AG20443 (cell line): ENCODE data around the gene MEF2C.

ENCODE experiments used
- DNase-seq: peaks from one replicate; pipeline ENCODE4 v3.0.0; 2012; ENCODE audit warnings: low spot score, mixed read lengths

Gene MEF2C

DNA sequence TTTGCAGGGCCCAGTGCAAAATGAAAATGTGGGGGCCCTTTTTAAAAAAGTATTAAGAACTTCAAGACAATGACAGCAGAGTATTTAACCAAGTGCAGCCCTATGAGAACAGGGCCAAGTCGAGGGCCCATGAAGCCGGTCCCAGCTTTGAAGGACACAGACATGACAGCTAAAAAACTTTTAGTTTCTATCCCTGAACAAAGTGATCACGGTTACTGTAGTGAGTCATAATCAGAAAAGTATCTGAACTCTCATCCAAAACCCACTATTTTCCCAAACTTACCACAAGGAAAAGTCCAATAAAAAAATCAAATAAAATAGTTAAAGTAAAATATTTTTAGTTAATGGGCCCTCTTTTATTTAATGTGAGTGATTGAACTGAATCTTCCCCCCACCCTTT lies 126.0 kb downstream of the MEF2C start:
- DNase-seq: no peak

DNA sequence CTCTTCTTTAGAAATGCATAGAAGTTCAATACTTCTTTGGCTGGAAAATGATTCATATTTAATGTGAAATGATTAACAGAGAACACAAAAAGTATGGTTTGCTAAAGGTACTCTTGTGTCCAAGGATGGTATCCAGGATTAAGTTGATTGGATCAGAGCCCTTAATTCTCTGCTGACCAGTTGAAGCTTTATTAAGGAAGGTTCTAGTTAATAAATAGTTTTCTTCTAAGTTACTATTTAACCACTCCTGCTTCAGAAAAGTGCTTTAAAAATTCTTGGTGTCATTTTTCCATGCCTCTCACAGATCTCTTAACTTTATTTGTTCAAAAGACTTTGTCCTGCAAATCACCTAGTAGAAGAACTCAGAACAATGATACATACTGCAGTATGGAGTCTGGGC lies 134.3 kb downstream of the MEF2C start:
- no peak for DNase-seq

- no peak for DNase-seq
Observed at GRCh38 chr5:88746438-88746882, 136.5 kb downstream of the MEF2C start.

DNA sequence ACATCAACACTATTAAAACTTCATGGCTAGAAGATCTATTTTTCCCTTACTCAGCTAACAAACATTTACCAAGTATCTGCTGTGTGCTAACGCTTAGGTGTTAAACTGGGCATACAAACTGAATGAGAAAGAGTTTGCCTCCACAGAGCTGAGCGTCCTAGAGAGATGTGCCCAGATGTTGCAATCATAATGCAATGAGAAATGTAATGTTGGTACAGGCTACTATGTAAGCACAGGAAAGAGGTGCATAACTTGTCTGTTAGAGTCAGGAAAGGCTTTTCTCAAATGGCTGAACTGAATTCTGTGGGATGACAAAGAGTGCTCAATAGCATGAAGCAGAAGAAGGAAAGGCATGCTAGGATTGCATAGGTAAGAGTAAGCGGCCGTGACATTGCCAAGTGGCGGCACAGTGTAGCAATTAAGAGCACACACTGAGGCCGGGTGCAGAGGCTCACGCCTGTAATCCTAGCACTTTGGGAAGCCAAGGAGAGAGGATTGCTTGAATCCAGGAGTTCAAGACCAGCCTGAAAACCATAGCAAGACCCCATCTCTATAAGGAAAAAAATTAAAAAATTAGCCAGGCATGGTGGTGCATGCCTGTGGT lies 137.8 kb downstream of the MEF2C start:
- no peak for DNase-seq

- no peak for DNase-seq
Observed at GRCh38 chr5:88743231-88743834, 139.7 kb downstream of the MEF2C start.

- no peak for DNase-seq
Observed at GRCh38 chr5:88741964-88742363, 141.0 kb downstream of the MEF2C start.

DNA sequence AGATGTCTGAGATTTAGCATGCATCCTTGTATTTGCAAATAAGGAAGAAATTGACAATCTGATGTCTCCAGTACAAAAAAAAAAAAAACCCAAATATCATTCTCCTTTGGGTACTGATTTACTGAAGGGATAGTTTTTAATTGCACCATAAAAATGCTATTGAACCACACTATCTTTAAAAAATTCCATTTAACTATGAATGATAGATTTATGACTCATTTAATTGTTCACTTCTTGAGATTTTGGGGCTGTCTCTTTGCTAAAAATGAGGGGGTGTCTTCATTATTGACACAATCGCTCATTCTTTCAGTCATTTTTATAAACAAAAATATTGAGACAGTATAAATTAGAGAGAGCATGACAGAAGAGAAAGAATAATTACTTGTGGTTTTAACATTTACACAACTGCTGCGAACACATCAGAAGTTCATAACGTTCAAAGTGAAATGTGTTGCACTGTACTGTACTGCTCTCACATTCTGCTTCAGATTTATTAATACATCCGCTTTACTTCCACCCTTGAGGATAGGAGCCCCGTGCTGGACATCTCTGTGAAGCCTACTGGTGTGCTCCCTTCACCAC lies 142.3 kb downstream of the MEF2C start:
- no peak for DNase-seq

DNA sequence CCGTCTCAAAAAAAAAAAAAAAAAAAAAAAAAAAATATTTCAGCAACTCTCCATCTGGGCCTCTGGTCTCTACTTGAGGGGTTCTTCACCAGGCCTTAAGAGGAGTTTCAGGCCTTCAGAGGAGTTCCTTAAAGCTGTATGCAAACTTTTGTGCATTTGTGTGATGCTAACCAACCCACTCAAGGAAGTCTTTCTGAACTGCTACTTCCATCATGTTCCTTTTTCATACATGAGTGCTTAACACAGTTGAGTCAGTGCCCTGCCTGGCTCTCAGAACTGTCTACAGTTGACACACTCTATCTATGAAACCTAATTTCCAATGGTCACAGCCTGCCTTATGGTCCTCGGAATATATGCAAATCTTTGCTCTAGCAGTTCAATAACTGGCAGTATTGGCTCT lies 146.5 kb downstream of the MEF2C start:
- no peak for DNase-seq

GRCh38 chr5:88734983-88735382 lies 148.0 kb downstream of the MEF2C start:
- no peak for DNase-seq

DNA sequence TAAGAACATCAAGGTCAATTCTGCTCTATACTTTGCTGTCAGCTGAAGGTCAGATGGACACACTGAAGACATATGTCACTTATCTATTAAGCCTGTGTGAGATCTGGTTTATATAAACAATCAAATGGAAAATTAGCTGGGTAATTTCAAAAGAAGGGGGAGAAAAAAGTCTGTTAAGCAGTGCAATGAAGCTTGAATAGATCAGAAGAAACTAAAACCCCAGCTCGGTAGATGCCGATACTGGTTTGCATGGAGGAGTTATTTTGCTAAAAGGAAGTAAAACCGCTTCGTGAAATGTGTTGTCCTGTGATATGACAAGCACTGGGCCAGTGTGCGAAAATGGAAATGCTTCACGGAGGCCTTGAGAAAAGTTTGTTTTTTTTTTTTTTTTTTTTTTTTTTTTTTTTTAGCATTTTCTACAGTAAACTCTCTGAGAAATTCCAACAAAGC lies 148.8 kb downstream of the MEF2C start:
- no peak for DNase-seq

GRCh38 chr5:88732862-88733261 lies 150.1 kb downstream of the MEF2C start:
- DNase-seq: no peak

- DNase-seq: peak; percentile 65
Observed at GRCh38 chr5:88732181-88732633, 150.8 kb downstream of the MEF2C start.

- no peak for DNase-seq
Observed at GRCh38 chr5:88729829-88730182, 153.2 kb downstream of the MEF2C start.

GRCh38 chr5:88729084-88729828 lies 153.7 kb downstream of the MEF2C start:
- DNase-seq: peak; percentile 43

- no peak for DNase-seq
Observed at GRCh38 chr5:88727705-88728313, 155.2 kb downstream of the MEF2C start.

DNA sequence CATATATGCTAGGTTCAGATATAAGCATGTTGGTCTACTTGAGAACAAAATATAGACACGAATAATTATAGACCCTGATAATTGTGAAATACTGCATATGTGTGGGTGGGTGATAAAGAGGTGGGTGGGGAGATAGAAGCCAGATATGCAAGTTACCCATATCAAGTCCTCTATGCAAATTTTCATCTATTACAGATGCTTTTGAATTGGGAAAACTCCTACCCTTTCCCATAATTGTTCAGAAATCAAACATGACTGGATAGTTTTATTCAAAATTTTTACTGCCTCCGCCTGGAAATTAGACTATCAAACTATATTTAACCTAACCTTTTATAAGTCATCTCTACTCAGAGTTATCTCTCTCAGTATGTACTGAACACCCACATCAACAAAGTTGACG lies 157.5 kb downstream of the MEF2C start:
- no peak for DNase-seq

DNA sequence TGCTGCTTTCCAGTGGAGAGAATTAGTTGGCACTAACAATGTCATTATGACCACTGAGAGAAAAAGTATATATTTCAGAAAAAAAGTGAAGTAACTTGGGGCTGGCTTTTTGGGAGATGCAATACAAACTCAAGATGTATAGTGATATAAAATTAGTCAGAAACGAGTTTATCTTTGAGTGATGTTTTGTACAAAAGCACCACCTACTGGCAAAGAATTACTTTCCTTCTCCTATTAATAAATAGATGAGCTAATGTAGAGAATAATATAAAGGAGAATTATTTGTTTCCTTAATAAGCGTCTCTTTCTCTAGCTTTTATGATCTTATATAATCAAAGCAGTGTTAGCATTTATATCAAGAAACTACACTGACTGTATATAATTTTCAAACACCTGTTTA lies 158.8 kb downstream of the MEF2C start:
- no peak for DNase-seq

GRCh38 chr5:88722546-88723073 lies 160.4 kb downstream of the MEF2C start:
- DNase-seq: no peak

DNA sequence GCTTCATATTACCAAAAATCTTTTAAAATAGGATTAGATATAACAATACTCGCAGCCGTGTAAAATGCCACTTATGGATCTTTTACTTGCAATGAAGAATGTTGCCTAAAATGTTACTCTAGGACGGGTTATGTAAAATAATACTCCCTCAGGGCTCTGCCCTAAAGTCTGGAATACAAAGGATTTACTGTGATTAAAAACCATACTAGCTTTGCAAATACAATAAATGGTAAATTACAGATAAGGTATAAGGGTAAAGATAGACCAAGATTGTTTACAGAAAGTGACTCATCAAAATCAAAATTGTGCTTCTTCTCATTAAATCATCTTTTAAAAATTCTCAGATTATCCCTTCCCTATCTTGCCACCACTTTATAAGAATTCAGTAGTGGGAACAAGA lies 163.6 kb downstream of the MEF2C start:
- no peak for DNase-seq

GRCh38 chr5:88718736-88719135 lies 164.2 kb downstream of the MEF2C start:
- no peak for DNase-seq

DNA sequence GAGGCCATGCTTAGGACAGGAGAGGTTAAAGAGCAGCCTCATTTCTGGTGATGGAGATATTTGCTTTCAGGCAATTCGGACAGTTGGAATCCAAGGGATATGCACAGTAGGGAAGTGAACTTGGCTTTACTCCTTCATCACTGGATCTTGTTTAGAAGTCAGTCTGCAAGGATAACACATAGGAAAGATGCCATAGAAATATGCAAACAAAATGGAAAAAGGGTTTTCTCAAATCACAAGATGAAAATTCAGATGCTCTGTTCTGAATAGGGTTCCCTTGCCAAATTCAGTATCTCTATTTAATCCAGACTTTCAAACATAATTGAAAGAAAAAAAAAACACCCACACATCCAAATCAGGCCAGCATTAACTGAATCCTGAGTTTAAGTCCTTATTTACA lies 166.9 kb downstream of the MEF2C start:
- no peak for DNase-seq

DNA sequence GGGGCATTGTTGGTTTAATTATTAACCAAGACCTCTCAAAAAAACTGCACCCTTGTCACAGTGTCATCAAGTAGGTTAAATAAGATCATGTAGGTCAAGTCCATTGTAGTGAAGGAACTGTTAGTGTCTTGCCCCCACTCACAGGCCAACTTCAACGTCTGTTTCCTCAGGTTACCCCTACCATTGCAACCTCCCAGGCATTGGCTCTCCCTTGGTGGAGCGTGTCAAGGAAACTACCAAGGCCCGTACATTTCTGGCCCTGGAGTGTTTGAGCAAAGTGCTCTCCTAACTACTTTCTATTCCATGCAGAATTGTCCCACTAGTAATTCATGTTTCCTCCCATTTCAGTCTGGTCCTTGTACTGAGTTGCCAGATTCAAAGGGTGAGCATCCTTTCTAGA lies 167.5 kb downstream of the MEF2C start:
- no peak for DNase-seq
